GM12878 (cell line): ENCODE measurements around the gene IMPACT. TPM values are rescaled to one million over a fixed set of nuclear protein-coding genes. Genes with fewer than 3 reads are reported as not detected.

ENCODE experiments used
- ATAC-seq: fragments of 200-7000 bp; cut with Tn5 transposase; 3 replicates; pipeline ENCODE4 v1.9.1; 2020; ENCODE audit warnings: mild to moderate bottlenecking, moderate library complexity
- BruUV-seq: library from RNA; stranded (reverse); fragments of 400-500 nt; replicated peaks from 2 replicates; lab custom pipeline; 2021; lab: Mats Ljungman, UMichigan
- CTCF ChIA-PET: fragments of 300-600 bp; sonication (Branson Sonifier 250); formaldehyde crosslinking; extraction: SDS; loops from one replicate; lab custom pipeline; 2021; ENCODE audit warnings: inconsistent platforms; lab: Yijun Ruan, JAX
- POLR2A ChIA-PET: fragments of 350-600 bp; formaldehyde crosslinking; extraction: SDS; loops from one replicate; lab custom pipeline; 2021; ENCODE audit warnings: inconsistent platforms; lab: Charles Lee
- RAD21 ChIA-PET: fragments of 300-600 bp; sonication (Branson Sonifier 250); formaldehyde crosslinking; loops from one replicate; lab custom pipeline; 2023; ENCODE audit warnings: antibody characterized with exemption; ENCODE audit not compliant: unreplicated experiment; lab: Charles Lee
- SMC1A ChIA-PET: fragments of 300-600 bp; sonication (Branson Sonifier 250); formaldehyde crosslinking; loops from one replicate; lab custom pipeline; 2023; ENCODE audit not compliant: unreplicated experiment, uncharacterized antibody; lab: Charles Lee
- DNase-seq: peaks from one replicate; pipeline ENCODE4 v3.0.0-alpha.2; 2011; ENCODE audit warnings: low read depth, low spot score
- FAIRE-seq: peaks from 3 replicates; lab custom pipeline; 2011; peaks lifted over from hg19 to GRCh38; lab: Jason Lieb, UNC
- H2AFZ ChIP-seq: 2 replicates; pipeline ENCODE4 v1.6.0; 2011; ENCODE audit warnings: low read depth, low read length, control low read depth; ENCODE audit not compliant: control insufficient read depth
- H3K27ac ChIP-seq: 2 replicates; pipeline ENCODE4 v1.5.1; 2011; ENCODE audit warnings: control low read depth; ENCODE audit not compliant: control insufficient read depth, insufficient read depth
- H3K27me3 ChIP-seq, 2 experiments: replicated peaks in 1 of 2; 2 replicates each; pipeline versions ENCODE4 v1.6.0 to v1.6.1; 2011; ENCODE audit warnings: low read length in 1 of 2; ENCODE audit not compliant: control insufficient read depth in 2 of 2, insufficient read depth in 2 of 2
- H3K36me3 ChIP-seq, 2 experiments: 2 replicates each; pipeline ENCODE4 v1.5.1; 2011; ENCODE audit warnings: low read length in 1 of 2; ENCODE audit not compliant: control insufficient read depth in 2 of 2, insufficient read depth in 2 of 2
- H3K4me1 ChIP-seq: 2 replicates; pipeline ENCODE4 v1.6.1; 2011; ENCODE audit warnings: mild to moderate bottlenecking, low read length, moderate library complexity, mixed read lengths; ENCODE audit not compliant: control insufficient read depth, insufficient read depth
- H3K4me2 ChIP-seq: 2 replicates; pipeline ENCODE4 v1.6.0; 2011; ENCODE audit warnings: control low read depth; ENCODE audit not compliant: control insufficient read depth, insufficient read depth
- H3K4me3 ChIP-seq: fragments of 200-600 bp; sonication (generic); 2 replicates; pipeline ENCODE4 v1.5.1; 2016
- H3K79me2 ChIP-seq: 2 replicates; pipeline ENCODE4 v1.6.0; 2011; ENCODE audit warnings: low read length; ENCODE audit not compliant: control insufficient read depth, insufficient read depth
- H3K9ac ChIP-seq: 2 replicates; pipeline ENCODE4 v1.8.0; 2011; ENCODE audit warnings: low read length, control low read depth, mixed read lengths; ENCODE audit not compliant: control insufficient read depth, insufficient read depth
- H3K9me3 ChIP-seq: replicated peaks from 3 replicates; pipeline ENCODE4 v1.5.1; 2011; ENCODE audit warnings: mild to moderate bottlenecking, low read length; ENCODE audit not compliant: control insufficient read depth, insufficient read depth
- H4K20me1 ChIP-seq: 2 replicates; pipeline ENCODE4 v1.6.0; 2011; ENCODE audit not compliant: control insufficient read depth, insufficient read depth
- RAD21 ChIP-seq: IDR thresholded peaks from 2 replicates; pipeline ENCODE4 v1.6.1; 2011; ENCODE audit warnings: mild to moderate bottlenecking, low read depth, low read length, moderate library complexity; ENCODE audit not compliant: insufficient read depth
- SMC3 ChIP-seq: IDR thresholded peaks from 2 replicates; pipeline ENCODE4 v1.6.1; 2011; ENCODE audit warnings: low read length, improper control_type of control experiment, borderline replicate concordance
- WGBS: methylation state at CpG from one replicate; pipeline ENCODE4 v1.1.6; 2016; ENCODE audit warnings: low lambda C conversion rate; ENCODE audit not compliant: insufficient replicate concordance, insufficient coverage; ENCODE audit errors: missing lambda C conversion rate; 5-methylcytosine and 5-hydroxymethylcytosine counted together
- in situ Hi-C: fragments of 300-500 bp; cut with MboI; formaldehyde crosslinking; loops from 9 replicates; pipeline ENCODE4 v1.14.3; 2018; ENCODE audit warnings: mixed read lengths
- intact Hi-C: fragments of 100-400 bp; cut with micrococcal nuclease; formaldehyde crosslinking; loops from one replicate; pipeline ENCODE4 v1.14.2; 2022; ENCODE audit not compliant: unreplicated experiment
- polyA plus RNA-seq, 11 experiments: library from polyadenylated mRNA; depleted of rRNA in 4 of 11; unstranded in 6 of 11; stranded (reverse) in 5 of 11; fragments of >200 nt; fragmentation: Nextera tagmentation in 4 of 11; fragmentation: Illumina TruSeq in 1 of 11; extraction: Ambion mirVana in 4 of 11; extraction: Trizol in 1 of 11; gene quantifications; 1 replicate in 1 of 11; 2 replicates in 10 of 11; pipeline versions ENCODE4 v1.2.1 to v1.2.3, GENCODE V29; 2011 to 2016; ENCODE audit warnings: inconsistent platforms in 2 of 11, missing spikeins in 2 of 11, low read depth in 1 of 11
- total RNA-seq, 4 experiments: library from RNA; depleted of rRNA in 3 of 4; stranded (reverse); fragments of >200 nt in 3 of 4; fragmentation: Illumina TruSeq in 1 of 4; extraction: Trizol in 1 of 4; gene quantifications; 2 replicates each; pipeline versions ENCODE4 v1.2.1 to v1.2.3, GENCODE V29; 2013 to 2021
- TF ChIP-seq, protein P1 (sequence below): fragments of 450-650 bp; IDR thresholded peaks from 2 replicates; pipeline ENCODE4 v1.6.1; 2017; ENCODE audit warnings: mild to moderate bottlenecking, moderate library complexity
- TF ChIP-seq, protein P2 (sequence below): IDR thresholded peaks from 2 replicates; pipeline ENCODE4 v1.6.1; 2011; ENCODE audit warnings: borderline replicate concordance, low read depth, mild to moderate bottlenecking, moderate library complexity, low read length; ENCODE audit not compliant: insufficient read depth, poor library complexity, severe bottlenecking
- TF ChIP-seq, protein P3 (sequence below), 3 experiments: IDR thresholded peaks in 2 of 3; conservative IDR thresholded peaks in 1 of 3; 2 replicates each; pipeline ENCODE4 v1.5.1; 2011; ENCODE audit warnings: low read depth in 3 of 3, low read length in 3 of 3, mild to moderate bottlenecking in 3 of 3, control low read depth in 2 of 3, moderate library complexity in 2 of 3, inconsistent platforms in 1 of 3, mixed read lengths in 1 of 3; ENCODE audit not compliant: control insufficient read depth in 2 of 3, insufficient read depth in 1 of 3; ENCODE audit errors: extremely low read depth in 1 of 3

Gene IMPACT
- total and polyA plus RNA-seq, 10 of the 15 experiments (the other 5 are each of a cell fraction or from before 2014, with no cell fraction given) = 0.10 to 0.84 (median 0.53) TPM

DNA sequence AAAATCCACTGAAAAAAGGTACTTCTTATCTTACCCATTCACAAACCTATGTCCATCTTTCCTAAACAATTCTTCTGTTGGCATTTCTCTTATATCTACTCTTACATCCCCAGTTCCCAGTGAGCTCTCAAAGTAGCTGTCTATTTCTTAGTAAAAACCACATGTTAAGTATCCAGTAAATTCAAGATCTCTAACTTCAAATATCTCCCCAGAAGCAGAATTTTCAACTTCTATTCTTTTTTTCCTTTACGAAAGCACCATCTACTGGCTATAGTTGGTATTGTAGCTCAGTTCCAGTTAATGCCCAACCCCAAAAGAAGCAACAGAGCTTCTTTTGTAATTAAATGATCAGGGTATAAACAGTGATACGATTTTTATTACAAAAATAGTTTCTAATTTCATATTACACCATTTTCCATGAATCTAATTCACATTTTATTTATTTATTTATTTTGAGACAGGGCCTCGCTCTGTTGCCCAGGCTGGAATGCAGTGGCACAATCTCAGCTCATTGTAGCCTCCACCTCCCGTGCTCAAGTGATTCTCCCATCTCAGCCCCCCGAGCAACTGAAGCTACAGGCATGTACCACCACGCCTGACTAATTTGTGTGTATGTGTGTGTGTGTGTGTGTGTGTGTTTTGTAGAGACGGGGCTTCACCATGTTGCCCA, 62.5 kb downstream of the IMPACT start:
- peak; percentile 32; the same call in 2 of the 3 replicates for ATAC-seq
- RAD21 ChIA-PET = interaction anchor here (0.6 to 4.1 kb wide), 12 partner anchors 13 to 1950 kb away, joined by 3 to 59 read pairs (median 6); no protein-coding TSS in a partner anchor
- Histone ChIP-seq H3K27ac (no peak overlapping the region), H3K4me2 (no peak overlapping the region), H3K4me3 (no peak overlapping the region), H3K36me3 (no peaks in the 10 kb centered on the region), H2AFZ (no peak overlapping the region), H3K27me3 (peaks cover 0 to 6% of the 10 kb centered on the region in 2 experiments; a peak in 2 of 4 replicates), H3K9me3 (peaks cover 2% of the 10 kb centered on the region; the same call in 2 of the 3 replicates), H3K9ac (no peak overlapping the region), H4K20me1 (no peaks in the 10 kb centered on the region; the same call in 1 of the 2 replicates), H3K79me2 (no peaks in the 10 kb centered on the region), H3K4me1 (peaks cover 10% of the 10 kb centered on the region)
- in situ Hi-C loops = loop anchor here (5.0 kb wide), 3 partner anchors 132 to 312 kb away; no protein-coding TSS in a partner anchor
- POLR2A ChIA-PET = no interaction called here
- intact Hi-C loops = loop anchor here (2.0 to 10.0 kb wide), 3 partner anchors 54 to 1343 kb away; no protein-coding TSS in a partner anchor
- CTCF ChIA-PET = interaction anchor here (0.6 to 8.9 kb wide), 54 partner anchors 8 to 643 kb away, joined by 3 to 129 read pairs (median 4); partner anchors contain the start of gene HRH4
- no peak for FAIRE-seq
- DNase-seq = peak; percentile 3
- TF ChIP-seq, protein P1, sequence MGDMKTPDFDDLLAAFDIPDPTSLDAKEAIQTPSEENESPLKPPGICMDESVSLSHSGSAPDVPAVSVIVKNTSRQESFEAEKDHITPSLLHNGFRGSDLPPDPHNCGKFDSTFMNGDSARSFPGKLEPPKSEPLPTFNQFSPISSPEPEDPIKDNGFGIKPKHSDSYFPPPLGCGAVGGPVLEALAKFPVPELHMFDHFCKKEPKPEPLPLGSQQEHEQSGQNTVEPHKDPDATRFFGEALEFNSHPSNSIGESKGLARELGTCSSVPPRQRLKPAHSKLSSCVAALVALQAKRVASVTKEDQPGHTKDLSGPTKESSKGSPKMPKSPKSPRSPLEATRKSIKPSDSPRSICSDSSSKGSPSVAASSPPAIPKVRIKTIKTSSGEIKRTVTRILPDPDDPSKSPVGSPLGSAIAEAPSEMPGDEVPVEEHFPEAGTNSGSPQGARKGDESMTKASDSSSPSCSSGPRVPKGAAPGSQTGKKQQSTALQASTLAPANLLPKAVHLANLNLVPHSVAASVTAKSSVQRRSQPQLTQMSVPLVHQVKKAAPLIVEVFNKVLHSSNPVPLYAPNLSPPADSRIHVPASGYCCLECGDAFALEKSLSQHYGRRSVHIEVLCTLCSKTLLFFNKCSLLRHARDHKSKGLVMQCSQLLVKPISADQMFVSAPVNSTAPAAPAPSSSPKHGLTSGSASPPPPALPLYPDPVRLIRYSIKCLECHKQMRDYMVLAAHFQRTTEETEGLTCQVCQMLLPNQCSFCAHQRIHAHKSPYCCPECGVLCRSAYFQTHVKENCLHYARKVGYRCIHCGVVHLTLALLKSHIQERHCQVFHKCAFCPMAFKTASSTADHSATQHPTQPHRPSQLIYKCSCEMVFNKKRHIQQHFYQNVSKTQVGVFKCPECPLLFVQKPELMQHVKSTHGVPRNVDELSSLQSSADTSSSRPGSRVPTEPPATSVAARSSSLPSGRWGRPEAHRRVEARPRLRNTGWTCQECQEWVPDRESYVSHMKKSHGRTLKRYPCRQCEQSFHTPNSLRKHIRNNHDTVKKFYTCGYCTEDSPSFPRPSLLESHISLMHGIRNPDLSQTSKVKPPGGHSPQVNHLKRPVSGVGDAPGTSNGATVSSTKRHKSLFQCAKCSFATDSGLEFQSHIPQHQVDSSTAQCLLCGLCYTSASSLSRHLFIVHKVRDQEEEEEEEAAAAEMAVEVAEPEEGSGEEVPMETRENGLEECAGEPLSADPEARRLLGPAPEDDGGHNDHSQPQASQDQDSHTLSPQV = 0 out of 2 replicates have a peak, but pooled peaks have one; percentile 50
- TF ChIP-seq SMC3 = peak; percentile 64; the same call in 1 of the 2 replicates
- peak; percentile 68 for TF ChIP-seq RAD21
- TF ChIP-seq, protein P2, sequence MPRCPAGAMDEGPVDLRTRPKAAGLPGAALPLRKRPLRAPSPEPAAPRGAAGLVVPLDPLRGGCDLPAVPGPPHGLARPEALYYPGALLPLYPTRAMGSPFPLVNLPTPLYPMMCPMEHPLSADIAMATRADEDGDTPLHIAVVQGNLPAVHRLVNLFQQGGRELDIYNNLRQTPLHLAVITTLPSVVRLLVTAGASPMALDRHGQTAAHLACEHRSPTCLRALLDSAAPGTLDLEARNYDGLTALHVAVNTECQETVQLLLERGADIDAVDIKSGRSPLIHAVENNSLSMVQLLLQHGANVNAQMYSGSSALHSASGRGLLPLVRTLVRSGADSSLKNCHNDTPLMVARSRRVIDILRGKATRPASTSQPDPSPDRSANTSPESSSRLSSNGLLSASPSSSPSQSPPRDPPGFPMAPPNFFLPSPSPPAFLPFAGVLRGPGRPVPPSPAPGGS = no peak
- TF ChIP-seq, protein P3, sequence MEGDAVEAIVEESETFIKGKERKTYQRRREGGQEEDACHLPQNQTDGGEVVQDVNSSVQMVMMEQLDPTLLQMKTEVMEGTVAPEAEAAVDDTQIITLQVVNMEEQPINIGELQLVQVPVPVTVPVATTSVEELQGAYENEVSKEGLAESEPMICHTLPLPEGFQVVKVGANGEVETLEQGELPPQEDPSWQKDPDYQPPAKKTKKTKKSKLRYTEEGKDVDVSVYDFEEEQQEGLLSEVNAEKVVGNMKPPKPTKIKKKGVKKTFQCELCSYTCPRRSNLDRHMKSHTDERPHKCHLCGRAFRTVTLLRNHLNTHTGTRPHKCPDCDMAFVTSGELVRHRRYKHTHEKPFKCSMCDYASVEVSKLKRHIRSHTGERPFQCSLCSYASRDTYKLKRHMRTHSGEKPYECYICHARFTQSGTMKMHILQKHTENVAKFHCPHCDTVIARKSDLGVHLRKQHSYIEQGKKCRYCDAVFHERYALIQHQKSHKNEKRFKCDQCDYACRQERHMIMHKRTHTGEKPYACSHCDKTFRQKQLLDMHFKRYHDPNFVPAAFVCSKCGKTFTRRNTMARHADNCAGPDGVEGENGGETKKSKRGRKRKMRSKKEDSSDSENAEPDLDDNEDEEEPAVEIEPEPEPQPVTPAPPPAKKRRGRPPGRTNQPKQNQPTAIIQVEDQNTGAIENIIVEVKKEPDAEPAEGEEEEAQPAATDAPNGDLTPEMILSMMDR (IDR thresholded peaks at IDR 0.05 in 2 of 3, conservative IDR thresholded peaks at IDR 0.05 in 1 of 3; ENCODE audit: control insufficient read depth in 2 of 3, extremely low read depth in 1 of 3, insufficient read depth in 1 of 3, low read depth in 3 of 3, low read length in 3 of 3) = peak; percentile 55 to 63 (median 60); a peak in 5 of 6 replicates
- SMC1A ChIA-PET = interaction anchor here (0.6 to 2.7 kb wide), 30 partner anchors 9 to 1701 kb away, joined by 3 to 33 read pairs (median 3); partner anchors contain the start of gene HRH4
- WGBS = 12% methylated on average over 7 of the region's 7 CpGs
- BruUV-seq = no TSS peak
